HK-2 (cell line): ENCODE data around the gene GAB2.

ENCODE experiments used
- DNase-seq: peaks from one replicate; pipeline ENCODE4 v3.0.0-alpha.2; 2018; ENCODE audit not compliant: unreplicated experiment

The GAB2 gene

GRCh38 chr11:78427615-78428265 lies 10.1 kb upstream of the GAB2 start:
- no peak for DNase-seq

GRCh38 chr11:78426845-78427244 lies 9.2 kb upstream of the GAB2 start:
- no peak for DNase-seq

DNA sequence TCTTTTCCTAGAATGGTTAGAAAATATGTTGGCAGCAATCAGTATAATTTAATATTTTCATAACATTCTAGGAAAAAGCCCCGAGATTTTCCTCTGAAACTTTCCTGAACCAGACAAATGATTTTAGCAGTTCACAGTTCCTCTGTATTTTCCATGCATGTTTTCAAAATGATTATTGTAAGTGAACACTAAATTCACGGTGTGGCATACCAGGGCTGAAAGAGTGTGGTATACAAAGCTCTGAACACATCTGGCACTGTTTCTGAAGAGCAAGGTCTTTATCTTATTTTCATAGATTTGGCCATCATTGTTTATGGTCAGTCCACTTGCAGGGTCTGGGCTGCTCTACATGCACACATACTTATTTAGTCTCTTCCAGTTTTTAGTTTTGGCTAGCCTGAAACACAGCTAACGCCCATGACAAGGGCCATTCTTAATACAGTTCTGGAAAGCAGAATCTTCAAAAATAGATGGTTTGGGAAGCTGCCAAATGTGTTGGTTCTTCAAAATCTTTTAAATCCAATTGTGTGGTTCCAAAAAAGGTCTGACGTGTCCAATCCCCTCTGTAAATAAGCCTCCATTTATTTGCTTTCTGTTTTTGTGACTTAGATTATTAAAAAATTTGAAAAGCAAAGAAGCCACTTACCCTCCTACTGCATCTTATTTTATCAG lies 7.9 kb upstream of the GAB2 start:
- DNase-seq = no peak

DNA sequence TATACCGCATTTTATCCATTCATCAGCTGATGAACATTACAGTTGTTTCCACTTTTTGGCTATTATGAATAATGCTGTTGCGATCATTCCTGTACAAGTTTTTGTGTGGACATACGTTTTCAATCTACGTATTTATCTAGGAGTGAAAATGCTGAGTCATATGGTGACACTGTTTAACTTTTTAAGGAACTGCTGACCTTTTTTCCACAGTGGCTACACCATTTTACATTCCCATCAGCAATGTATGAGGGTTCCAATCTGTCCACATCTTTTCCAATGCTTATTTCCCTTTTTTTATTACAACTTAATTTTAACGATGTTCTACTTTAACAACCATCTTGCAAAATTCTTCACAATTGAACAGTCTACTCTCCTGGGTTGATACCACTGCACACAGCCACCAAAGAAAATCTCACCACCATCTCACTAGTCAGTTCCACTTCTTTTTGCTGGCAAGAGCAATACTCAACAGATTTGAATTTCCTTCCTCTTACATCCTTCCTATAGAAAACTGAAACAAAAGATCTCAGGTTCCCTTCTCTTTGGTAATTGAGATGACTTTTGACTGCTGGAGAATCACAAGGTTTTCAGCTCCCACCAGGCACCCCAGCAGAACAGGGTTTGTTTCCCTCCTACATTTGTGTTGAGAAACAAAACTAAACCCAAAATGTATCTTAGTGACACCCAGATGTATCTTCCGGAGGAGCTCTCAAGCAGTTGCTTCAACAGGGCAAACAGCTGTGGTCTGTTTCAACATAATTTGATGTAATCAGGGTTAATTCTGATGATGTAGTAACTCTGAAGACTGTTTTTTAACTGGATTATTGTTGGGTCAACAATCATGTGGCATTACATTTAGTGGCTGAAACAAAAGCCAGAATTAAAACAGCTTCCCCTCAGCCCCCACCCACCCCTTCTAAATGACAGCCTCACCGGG lies 7.0 kb upstream of the GAB2 start:
- DNase-seq = no peak

DNA sequence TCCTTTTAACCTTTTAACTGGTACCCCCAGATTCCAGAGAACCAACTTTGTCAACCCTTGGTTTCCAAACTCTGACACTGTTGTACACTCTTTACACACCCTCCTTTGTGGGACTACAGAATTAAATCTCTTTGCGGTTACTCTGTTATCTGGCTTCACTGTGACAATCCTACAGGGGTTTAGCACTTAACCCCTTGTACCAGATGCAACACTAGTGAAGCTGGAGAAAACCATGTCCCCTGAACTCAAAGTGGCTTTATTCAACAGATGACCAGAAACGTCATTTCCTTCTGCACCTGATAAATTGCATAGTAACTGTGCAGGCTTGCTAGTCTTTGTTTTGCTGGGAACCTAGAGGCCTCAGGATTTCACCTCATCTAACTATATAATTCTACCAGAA lies 5.6 kb upstream of the GAB2 start:
- DNase-seq = no peak

GRCh38 chr11:78420796-78421209 lies 3.2 kb upstream of the GAB2 start:
- no peak for DNase-seq

- peak; percentile 15 for DNase-seq
Measured at GRCh38 chr11:78420255-78420764, 2.7 kb upstream of the GAB2 start.

DNA sequence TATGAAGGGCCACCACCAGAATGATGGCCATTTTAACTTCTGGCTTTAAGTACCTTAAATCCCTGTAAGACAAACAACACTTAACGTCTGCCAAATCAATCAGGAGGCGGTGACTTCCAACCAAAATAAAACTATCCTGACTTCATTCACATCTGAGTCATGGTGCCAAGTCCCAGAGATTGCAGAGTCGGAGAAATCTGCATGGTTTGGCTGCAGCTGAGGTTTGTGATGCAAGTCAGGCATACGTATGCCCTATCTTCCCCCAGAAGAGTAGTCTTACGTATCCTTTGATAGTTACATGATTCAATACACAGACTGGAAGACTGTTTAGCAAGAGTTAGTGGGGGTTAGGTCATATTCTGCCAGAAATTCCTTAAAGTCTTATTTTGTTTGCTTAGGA lies 1.7 kb upstream of the GAB2 start:
- no peak for DNase-seq

DNA sequence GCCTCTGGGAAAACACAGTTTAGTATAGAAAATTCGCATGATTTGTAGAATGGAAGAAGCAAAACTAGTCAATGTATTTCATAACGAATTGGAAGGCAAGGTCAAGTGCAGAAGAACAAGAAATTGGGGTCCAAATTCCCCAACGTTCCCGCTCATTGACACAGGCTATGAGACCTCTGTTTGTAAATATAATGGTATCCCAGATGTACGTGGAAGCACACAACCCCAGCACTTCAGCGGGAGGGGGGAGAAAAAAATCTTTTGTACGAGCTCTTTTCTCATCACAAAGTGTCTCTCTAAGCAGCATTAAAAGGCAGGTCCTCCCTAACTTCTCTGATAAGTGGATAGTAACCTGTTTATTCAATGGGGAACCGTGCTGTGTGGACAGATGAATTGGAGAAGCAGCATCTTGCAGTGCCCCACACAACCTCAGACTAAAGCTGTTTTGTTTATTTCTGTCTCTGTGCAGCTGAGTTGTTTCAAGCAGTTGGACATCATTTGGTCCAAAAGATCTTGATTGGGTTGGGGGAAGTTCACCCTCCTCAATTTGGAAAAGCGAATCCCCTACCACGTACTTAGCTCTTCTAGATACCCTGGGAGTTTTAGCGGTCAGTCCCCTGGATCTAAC lies 1.1 kb upstream of the GAB2 start:
- no peak for DNase-seq

DNA sequence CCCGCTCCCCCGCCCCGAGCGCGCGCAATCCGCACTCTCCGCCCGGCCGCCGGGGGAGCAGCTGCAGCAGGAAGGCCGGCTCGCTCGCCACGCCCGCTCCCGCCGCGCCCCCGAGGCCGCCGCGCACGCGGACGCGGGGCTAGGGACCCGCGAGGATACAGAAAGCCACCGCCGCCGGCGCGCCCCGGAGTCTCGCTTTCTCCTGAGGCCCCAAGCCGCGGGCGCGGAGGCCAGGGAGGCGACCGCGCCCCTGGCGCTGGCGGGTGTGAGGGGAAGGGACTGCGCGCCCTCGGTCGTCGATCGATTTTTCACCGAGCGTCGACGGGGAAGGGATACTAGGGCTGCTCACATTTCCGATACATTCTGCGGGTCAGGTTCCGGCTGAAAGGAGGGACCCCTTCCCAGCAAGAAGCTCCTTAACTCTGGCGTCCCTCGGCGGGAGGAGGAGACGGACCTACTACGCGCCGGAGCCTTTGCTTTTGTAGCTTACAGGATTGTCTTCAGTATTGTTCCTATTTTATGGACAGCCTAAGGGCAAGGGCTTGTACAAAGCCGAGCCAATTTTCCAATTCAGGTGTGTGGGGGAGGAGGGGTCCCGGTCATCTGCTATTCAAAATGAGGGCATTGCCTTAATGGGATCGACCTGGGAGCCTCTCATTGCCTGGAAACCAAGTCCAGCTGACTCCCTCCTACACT lies 416 bp upstream of the GAB2 start:
- peak; percentile 67 for DNase-seq

DNA sequence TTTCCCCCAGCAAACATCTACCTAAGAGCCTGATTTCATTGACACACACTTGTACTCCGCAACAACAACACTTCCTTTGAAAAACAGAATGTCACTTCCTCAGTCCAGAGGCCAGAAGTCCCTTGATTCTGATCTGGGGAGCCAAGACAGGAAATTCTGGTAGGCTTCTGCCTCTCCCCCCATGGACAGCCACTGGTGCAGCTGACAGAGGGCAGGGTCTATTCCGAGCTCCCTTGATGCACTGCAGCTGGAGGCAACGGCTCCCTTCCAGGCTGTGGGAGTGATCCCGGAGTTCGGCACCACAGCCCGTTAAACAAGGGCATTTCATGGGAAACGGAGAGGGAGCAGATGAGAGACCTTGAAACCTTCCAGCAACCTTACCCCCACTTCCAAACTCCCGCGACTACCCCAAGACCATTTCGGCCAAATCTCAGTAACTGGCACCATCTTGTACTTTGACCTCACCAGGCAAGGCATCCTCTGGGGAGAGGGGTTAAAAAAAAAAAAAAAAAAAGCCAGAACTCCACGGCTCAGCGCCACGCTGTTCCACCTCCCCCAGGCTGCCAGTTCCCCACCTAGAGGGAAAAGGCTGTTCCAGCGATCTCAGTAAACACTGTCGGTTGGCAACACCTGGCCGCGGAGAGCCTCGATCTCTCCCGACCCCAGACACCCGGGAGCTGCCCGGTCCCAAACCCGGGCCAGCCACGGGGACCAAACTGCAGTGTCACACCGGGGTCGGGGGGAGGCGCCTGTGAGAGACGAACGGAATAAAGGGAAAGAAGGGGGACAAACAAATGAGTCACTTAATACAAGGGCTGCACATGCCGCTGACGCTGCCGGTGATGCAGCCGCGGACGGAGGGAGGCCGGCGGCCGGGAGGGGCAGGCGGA lies 1.1 kb downstream of the GAB2 start:
- DNase-seq = peak; percentile 77

DNA sequence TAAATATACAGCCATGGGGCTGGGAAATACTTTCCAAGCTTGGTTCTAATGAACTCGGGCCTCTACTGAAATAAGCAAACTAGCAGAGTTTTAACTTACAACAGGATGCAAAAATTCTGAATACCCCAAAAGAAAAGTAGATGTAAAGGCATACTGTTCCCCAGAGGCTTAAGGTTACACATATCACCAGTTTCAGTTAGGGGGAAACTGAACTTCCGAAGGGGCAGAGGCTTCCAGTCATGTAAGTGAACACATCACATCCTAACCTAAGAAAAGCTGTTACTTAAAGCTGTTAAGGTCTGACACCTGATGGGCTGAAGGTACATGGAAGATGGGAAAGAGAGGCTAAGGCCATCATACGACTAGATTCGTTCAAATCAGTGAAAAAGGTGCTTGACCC lies 2.3 kb downstream of the GAB2 start:
- no peak for DNase-seq

- no peak for DNase-seq
Measured at GRCh38 chr11:78414321-78415051, 3.1 kb downstream of the GAB2 start.

GRCh38 chr11:78408619-78409018 lies 9.0 kb downstream of the GAB2 start:
- no peak for DNase-seq

GRCh38 chr11:78406568-78407196 lies 10.9 kb downstream of the GAB2 start:
- DNase-seq = no peak

DNA sequence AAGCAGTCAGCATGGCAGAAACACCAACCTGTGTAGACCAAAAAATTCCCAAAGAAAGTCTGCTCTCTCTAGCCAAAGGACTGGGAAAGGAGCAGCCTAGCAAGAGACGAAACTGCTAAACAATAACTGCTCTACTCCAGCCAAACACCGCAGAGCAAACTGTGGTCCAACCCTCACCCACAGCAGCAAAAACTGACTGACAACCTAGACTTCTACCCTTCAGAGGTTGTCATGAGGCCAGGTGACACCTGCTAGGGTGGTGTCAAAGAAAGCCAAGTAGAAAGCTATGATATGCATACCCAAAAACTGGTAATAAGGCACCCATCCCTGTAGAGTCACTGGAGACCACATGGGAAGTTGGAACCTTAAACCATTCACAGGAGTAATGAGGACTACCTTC lies 11.8 kb downstream of the GAB2 start:
- DNase-seq = no peak

GRCh38 chr11:78403781-78404180 lies 13.8 kb downstream of the GAB2 start:
- DNase-seq = no peak

GRCh38 chr11:78402847-78403246 lies 14.8 kb downstream of the GAB2 start:
- DNase-seq = no peak

DNA sequence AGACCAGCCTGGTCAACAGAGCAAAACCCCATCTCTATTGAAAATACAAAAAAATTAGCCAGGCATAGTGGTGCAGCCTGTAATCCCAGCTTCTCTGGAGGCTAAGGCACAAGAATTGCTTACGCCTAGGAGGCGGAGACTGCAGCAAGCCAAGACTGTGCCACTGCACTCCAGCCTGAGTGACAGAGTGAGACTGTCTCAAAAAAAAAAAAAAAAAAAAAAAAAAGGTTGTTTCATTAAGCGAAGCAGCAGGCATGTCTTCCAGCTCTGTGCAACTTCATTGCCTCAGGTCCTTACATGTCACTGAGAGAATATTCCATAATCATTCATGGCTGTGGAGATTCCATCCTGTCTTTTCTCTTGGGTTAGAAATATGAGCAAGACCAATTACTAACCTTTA lies 16.9 kb downstream of the GAB2 start:
- no peak for DNase-seq
